ENCODE measurements around the gene MEGF6. TPM values are rescaled to one million over a fixed set of nuclear protein-coding genes. Genes with fewer than 3 reads are reported as not detected.

Gene MEGF6
- polyA plus RNA-seq, 4 donors, result 6.3 to 19.0 (median 15.1) TPM

- DNase-seq (ENCODE audit: low read depth in 4 of 4, low spot score in 2 of 4), result no peak
These were observed 50.9 kb downstream of the MEGF6 start for GRCh38 chr1:3560251-3560871.

GRCh38 chr1:3558036-3558726 lies 53.1 kb downstream of the MEGF6 start:
- DNase-seq (ENCODE audit: low read depth in 4 of 4, low spot score in 2 of 4), result no peak

GRCh38 chr1:3557366-3557765 lies 53.9 kb downstream of the MEGF6 start:
- DNase-seq (ENCODE audit: low read depth in 4 of 4, low spot score in 2 of 4), result no peak

GRCh38 chr1:3556336-3556735 lies 55.0 kb downstream of the MEGF6 start:
- no peak for DNase-seq (ENCODE audit: low read depth in 4 of 4, low spot score in 2 of 4)

GRCh38 chr1:3555131-3555920 lies 56.0 kb downstream of the MEGF6 start:
- no peak for DNase-seq (ENCODE audit: low read depth in 4 of 4, low spot score in 2 of 4)

- DNase-seq (ENCODE audit: low read depth in 4 of 4, low spot score in 2 of 4), result no peak
These were observed 57.4 kb downstream of the MEGF6 start for GRCh38 chr1:3553940-3554223.

GRCh38 chr1:3553166-3553939 lies 58.0 kb downstream of the MEGF6 start:
- DNase-seq (ENCODE audit: low read depth in 4 of 4, low spot score in 2 of 4), result peak in 1 of 4 donors; percentile 63

GRCh38 chr1:3552751-3553150 lies 58.6 kb downstream of the MEGF6 start:
- DNase-seq (ENCODE audit: low read depth in 4 of 4, low spot score in 2 of 4), result no peak

GRCh38 chr1:3552176-3552575 lies 59.1 kb downstream of the MEGF6 start:
- no peak for DNase-seq (ENCODE audit: low read depth in 4 of 4, low spot score in 2 of 4)

GRCh38 chr1:3551711-3552110 lies 59.6 kb downstream of the MEGF6 start:
- DNase-seq (ENCODE audit: low read depth in 4 of 4, low spot score in 2 of 4), result no peak

GRCh38 chr1:3551290-3551678 lies 60.0 kb downstream of the MEGF6 start:
- DNase-seq (ENCODE audit: low read depth in 4 of 4, low spot score in 2 of 4), result no peak

- DNase-seq (ENCODE audit: low read depth in 4 of 4, low spot score in 2 of 4), result no peak
These were observed 60.6 kb downstream of the MEGF6 start for GRCh38 chr1:3550511-3551289.

GRCh38 chr1:3548895-3549294 lies 62.4 kb downstream of the MEGF6 start:
- no peak for DNase-seq (ENCODE audit: low read depth in 4 of 4, low spot score in 2 of 4)

- DNase-seq (ENCODE audit: low read depth in 4 of 4, low spot score in 2 of 4), result no peak
These were observed 63.0 kb downstream of the MEGF6 start for GRCh38 chr1:3548156-3548893.

GRCh38 chr1:3547055-3548005 lies 64.0 kb downstream of the MEGF6 start:
- DNase-seq (ENCODE audit: low read depth in 4 of 4, low spot score in 2 of 4), result no peak

GRCh38 chr1:3546048-3546384 lies 65.3 kb downstream of the MEGF6 start:
- DNase-seq (ENCODE audit: low read depth in 4 of 4, low spot score in 2 of 4), result no peak

- DNase-seq (ENCODE audit: low read depth in 4 of 4, low spot score in 2 of 4), result no peak
These were observed 65.8 kb downstream of the MEGF6 start for GRCh38 chr1:3545363-3546047.

Data from left renal cortex interstitium (tissue), 4 donors.